Astrocyte of the spinal cord (primary cell): ENCODE results near the gene UBE2F.

Experiments used
- DNase-seq: peaks from one replicate; pipeline ENCODE4 v3.0.0; 2011; ENCODE audit warnings: low read depth, low spot score
- H3K4me3 ChIP-seq: 2 replicates; pipeline ENCODE4 v1.5.1; 2011; ENCODE audit warnings: low read depth, mild to moderate bottlenecking, low read length, moderate library complexity
- CTCF ChIP-seq: IDR thresholded peaks from 2 replicates; pipeline ENCODE4 v1.5.1; 2012; ENCODE audit warnings: low read depth, mild to moderate bottlenecking, low read length, inconsistent platforms
- in situ Hi-C: cut with HindIII; loops from 2 replicates; pipeline ENCODE4 v1.10.0; 2017; ENCODE audit warnings: low sequenced_read_pairs

UBE2F gene

GRCh38 chr2:237932731-237933131 is 34.1 kb upstream of the UBE2F start:
- peak; percentile 63 for DNase-seq
- in situ Hi-C loops: no loop called here

GRCh38 chr2:237934186-237934585 is 32.6 kb upstream of the UBE2F start:
- in situ Hi-C loops: no loop called here
- DNase-seq: no peak
- TF ChIP-seq CTCF: no peak

More at GRCh38 chr2:237932731-237933131, 34.1 kb upstream of the UBE2F start:
- H3K4me3 ChIP-seq: no peak overlapping the region
- TF ChIP-seq CTCF: no peak

GRCh38 chr2:237935740-237936452 is 30.9 kb upstream of the UBE2F start:
- H3K4me3 ChIP-seq: no peak overlapping the region
- in situ Hi-C loops: no loop called here
- no peak for DNase-seq
- no peak for TF ChIP-seq CTCF

More at GRCh38 chr2:237934186-237934585, 32.6 kb upstream of the UBE2F start:
- H3K4me3 ChIP-seq: no peak overlapping the region

GRCh38 chr2:237939251-237939650 is 27.6 kb upstream of the UBE2F start:
- no peak for DNase-seq
- in situ Hi-C loops: no loop called here
- no peak overlapping the region for H3K4me3 ChIP-seq
- no peak for TF ChIP-seq CTCF

GRCh38 chr2:237940828-237941227 is 26.0 kb upstream of the UBE2F start:
- TF ChIP-seq CTCF: no peak
- no peak overlapping the region for H3K4me3 ChIP-seq
- in situ Hi-C loops: no loop called here
- no peak for DNase-seq

- no peak for DNase-seq
- in situ Hi-C loops: no loop called here
- TF ChIP-seq CTCF: no peak
- no peak overlapping the region for H3K4me3 ChIP-seq
Observed at GRCh38 chr2:237941239-237941638, 25.6 kb upstream of the UBE2F start.
